GM20000 (cell line): ENCODE measurements around the gene CRYGN.

Source experiments
- DNase-seq: peaks from one replicate; pipeline ENCODE4 v3.0.0; 2012; ENCODE audit warnings: low spot score
- TF ChIP-seq, protein P1 (sequence below): IDR thresholded peaks from 2 replicates; pipeline ENCODE4 v1.5.1; 2012; ENCODE audit warnings: mild to moderate bottlenecking, control low read depth; ENCODE audit errors: extremely low read depth, missing control alignments

The CRYGN gene

DNA sequence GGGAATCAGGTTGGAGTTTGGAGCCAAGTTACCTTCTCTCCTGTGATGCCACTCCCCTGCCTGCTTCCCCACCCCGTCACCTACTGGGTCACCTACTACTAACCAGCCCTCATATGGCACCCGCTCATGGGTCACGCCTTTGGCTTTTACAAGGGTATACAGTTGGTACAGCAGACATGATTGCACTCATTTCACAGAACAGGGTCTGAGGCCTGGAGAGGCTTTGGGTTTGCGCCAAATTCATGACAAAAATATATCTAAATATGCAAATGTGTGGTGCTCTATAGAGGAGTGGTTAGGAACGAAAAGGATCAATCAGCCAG is 10.7 kb downstream of the CRYGN start:
- no peak for DNase-seq
- TF ChIP-seq, protein P1, sequence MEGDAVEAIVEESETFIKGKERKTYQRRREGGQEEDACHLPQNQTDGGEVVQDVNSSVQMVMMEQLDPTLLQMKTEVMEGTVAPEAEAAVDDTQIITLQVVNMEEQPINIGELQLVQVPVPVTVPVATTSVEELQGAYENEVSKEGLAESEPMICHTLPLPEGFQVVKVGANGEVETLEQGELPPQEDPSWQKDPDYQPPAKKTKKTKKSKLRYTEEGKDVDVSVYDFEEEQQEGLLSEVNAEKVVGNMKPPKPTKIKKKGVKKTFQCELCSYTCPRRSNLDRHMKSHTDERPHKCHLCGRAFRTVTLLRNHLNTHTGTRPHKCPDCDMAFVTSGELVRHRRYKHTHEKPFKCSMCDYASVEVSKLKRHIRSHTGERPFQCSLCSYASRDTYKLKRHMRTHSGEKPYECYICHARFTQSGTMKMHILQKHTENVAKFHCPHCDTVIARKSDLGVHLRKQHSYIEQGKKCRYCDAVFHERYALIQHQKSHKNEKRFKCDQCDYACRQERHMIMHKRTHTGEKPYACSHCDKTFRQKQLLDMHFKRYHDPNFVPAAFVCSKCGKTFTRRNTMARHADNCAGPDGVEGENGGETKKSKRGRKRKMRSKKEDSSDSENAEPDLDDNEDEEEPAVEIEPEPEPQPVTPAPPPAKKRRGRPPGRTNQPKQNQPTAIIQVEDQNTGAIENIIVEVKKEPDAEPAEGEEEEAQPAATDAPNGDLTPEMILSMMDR: no peak

DNA sequence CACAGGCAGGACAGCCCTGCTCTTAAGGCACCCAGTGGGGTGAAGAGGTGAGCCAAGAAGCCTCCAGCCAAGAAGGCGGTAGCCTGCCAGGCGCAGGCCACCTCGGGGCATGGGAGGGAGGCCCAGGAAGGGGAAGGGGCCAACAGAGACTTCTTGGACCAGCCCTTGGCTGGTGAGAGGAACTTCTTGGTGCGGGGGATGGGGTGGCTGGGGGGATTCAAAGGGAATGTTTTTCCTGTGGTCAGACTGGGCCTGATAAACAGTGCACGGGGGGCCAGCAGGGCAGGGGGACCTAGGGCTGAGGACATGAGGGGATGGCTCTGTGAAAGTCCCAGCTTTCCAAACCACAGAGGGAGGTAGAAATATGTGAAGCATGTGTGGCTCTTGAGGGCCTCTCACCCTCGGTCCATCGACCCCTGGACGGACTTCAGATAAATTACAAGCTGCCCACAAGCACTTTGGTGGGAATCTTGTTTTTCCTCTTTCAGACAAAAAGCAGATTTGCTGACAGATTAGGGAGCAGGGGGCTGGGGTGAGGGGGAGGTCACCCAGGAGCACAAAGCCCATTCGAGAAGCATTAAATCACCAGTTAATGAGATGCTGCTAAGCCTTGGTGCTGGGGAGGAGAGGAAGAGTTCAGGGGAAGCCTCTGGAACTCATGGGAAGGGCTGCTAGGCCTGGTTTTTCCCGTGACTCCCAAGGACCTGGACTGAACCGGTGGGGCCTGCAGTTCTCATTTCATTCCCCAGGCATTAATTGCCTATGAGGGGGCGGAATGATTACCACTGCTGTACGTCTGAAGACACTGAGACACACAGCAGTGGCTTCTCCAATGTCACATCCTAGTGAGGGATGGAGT is 11.3 kb downstream of the CRYGN start:
- DNase-seq: no peak
- TF ChIP-seq, protein P1: no peak

DNA sequence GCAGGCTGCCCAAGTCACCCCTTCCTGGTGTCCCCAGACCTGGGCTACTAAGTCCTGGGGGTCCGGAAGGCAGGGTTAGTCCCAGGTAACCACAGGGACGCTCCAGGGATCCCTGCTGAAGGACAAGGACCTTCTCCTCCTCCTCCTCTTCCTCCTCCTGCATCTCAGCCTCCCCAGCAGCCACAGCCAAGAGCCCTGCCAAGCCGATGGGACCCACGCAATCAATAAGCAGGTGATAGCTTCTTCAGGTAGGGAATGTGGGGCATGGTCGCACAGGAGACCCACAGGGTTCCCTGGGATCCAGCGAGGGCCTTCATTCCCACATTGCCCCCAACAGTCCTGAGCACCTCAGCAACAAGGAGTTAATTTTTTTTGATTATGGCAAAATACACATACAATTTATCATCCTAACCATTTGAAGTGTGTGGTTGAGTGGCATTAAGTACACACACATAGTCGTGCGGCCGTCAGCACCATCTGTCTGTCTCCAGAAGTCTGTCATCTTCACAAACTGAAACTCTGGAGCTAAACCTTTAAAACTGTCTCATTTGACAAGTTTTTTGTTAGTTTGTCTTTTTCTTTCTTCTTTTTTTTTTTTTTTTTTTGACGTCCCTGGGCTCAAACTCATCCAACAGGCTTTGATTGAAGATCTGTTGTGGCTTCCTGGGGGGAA is 12.1 kb downstream of the CRYGN start:
- TF ChIP-seq, protein P1: no peak
- DNase-seq: no peak

DNA sequence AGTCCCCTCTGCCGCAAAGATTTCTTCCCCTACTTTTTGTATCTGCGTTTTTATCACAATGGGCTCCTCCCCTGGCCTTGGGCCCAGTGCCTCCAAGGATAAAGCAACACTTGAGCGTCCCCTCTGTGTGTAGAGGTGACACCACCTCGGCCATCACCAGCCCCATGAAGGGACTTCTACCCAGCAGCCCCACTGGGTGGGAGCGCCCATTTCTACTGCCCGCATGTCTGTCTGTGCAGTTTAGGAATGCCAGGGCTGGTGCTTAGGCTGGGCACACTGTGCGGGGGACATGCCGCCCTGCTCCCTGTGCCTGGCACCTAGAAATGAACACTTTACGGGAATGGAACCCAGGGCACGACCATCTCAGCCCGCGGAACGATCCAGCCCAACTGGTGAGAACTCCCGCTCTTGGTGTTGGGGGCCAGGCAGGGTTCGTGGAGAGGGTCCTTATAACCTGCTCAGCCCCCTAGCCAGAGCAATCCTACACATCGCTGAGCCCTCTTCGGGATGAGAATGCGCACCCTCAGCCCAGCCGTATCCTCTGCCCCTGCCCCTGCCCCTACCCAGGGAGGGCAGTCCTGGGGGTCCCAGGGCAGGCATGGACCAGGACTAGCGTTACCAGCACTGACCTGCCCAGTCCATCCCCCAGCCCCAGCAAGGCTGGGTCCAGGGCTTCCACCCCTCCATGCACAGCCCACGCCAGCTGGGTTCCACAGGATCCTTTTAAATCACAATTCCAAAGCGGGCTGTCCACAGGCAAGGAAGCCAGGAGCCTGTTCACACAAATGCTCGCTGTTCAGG is 12.8 kb downstream of the CRYGN start:
- TF ChIP-seq, protein P1: no peak
- DNase-seq: no peak

DNA sequence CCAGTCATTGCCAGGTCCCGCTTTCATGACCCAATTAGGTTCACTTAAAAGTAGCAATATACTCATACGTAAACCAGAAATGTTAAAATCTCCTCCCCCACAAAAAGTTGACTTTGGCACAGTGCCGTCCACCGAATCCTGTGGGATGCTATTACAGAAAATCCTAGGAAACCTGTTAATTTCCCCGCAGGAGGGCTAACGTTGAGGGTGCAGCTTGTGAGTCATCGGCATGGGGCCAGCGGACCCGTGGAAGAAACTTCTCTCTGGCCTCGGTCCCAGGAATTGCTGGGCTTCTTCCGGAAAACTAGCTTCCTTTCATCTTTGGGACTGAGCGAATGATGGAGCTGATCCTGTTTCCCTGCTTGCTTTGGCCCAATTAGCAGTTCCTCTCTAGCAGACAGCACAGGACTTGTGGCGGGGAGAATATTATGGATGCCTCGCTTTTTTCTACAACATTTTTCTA is 13.5 kb downstream of the CRYGN start:
- DNase-seq: no peak
- TF ChIP-seq, protein P1: no peak

DNA sequence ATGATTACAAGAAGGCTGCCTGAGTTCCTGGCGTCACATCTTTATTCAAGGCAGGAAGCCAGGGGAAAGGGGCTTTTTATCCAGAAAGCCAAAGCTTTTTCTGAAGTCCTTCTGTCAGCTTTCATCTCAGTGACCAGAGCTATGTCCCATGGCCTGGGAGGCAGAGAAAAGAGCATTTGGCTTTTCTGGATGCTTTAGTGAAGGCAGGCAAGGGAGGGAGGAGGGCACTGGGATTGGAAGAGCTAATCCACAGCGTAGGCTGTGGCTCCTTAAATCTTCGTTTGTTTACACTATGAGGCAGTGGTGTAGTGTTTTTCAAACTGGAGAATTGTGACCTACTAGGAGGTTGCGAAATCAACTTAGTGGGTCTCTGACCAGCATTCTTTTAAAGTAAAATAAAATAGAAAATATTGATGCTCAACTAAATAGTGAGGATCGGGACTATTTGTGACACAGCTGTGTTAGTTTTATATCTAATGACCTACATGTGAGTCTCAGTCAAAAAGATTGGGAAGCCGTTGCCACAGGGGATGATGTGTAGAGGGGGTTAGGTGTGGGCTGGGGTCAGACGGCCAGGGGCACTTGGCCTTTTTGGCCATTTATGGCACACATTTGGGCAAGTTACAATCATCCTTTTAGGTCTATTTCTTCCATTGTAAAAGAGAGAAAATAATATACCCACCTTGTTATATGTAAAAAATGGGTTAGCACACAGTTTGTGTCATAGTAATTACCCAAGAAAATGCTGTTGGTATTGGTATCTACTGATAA is 14.1 kb downstream of the CRYGN start:
- no peak for DNase-seq
- TF ChIP-seq, protein P1: no peak
